AG04450 (cell line): ENCODE data around the gene SAMD4A. TPM values are rescaled to one million over a fixed set of nuclear protein-coding genes. Genes with fewer than 3 reads are reported as not detected.

Experiments used
- CTCF ChIA-PET: fragments of 300-600, 350-600 bp; formaldehyde crosslinking; extraction: SDS; loops from one replicate; lab custom pipeline; 2022; ENCODE audit warnings: antibody characterized with exemption, inconsistent platforms; lab: Charles Lee
- POLR2A ChIA-PET: fragments of 350-600 bp; formaldehyde crosslinking; extraction: SDS; loops from one replicate; lab custom pipeline; 2021; ENCODE audit warnings: antibody characterized with exemption, inconsistent platforms; lab: Yijun Ruan, JAX
- DNase-seq: peaks from one replicate; pipeline ENCODE4 v3.0.0-alpha.2; 2011; ENCODE audit warnings: low read depth, low spot score
- H3K27ac ChIP-seq: one replicate; pipeline ENCODE4 v1.5.1; 2012; ENCODE audit warnings: low read depth, low read length, control low read depth
- H3K27me3 ChIP-seq: one replicate; pipeline ENCODE4 v1.6.0; 2012; ENCODE audit warnings: low read length; ENCODE audit not compliant: control insufficient read depth, insufficient read depth
- H3K4me3 ChIP-seq: 2 replicates; pipeline ENCODE4 v1.5.1; 2011; ENCODE audit warnings: mild to moderate bottlenecking, low read depth, low read length, control low read depth
- H3K9me3 ChIP-seq: 2 replicates; pipeline ENCODE4 v1.5.1; 2012; ENCODE audit warnings: low read length; ENCODE audit not compliant: control insufficient read depth, insufficient read depth
- CTCF ChIP-seq: IDR thresholded peaks from 2 replicates; pipeline ENCODE4 v1.5.1; 2011; ENCODE audit warnings: low read depth, low read length, control low read depth, inconsistent platforms
- polyA plus RNA-seq: library from polyadenylated mRNA; depleted of rRNA; stranded (reverse); fragments of >200 nt; gene quantifications from 2 replicates; pipeline ENCODE4 v1.2.3, GENCODE V29; 2011

SAMD4A gene
- polyA plus RNA-seq, 1 experiment: 12.7 TPM

DNA sequence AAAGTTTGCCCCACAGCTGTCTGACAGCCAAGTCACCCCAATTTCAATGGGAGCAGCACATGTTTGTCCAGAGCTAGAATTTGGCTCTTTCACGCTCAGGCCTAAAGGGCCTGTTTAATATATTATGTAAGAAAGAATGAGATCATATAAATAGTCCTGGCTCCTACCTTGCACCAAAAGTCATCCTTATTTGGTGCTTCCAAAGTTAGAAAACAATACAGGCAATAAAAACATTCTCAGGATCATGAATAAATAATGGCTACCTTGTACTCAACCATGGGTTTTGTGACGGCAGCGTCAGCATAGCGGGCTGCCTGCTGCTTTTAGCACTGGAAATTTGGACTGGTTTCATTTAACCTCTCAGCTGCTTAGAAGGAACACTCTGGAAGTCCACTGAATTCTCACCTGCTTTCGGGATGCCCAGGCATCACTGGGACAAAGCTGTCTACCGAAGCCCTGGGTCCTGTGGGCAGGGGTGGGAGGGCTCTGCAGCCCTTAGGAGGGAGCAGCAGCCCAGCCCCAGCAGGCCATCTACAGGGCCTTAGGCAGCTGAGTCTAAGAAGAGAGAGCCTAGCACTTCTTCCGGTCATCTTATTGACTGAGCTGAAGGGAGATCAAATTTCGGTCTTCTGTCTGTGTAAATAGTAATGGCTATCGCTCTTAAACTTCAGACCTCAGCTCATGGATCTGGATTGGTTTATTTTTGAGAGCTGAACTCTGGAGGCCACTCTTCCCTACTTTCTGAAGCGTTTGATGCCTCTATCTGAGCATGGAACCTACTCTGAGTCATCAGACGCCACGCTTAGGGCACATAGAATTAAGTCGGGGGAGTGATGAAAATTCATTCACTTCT lies 106.5 kb downstream of the SAMD4A start:
- no peaks in the 10 kb centered on the region for H3K27me3 ChIP-seq
- POLR2A ChIA-PET: no interaction called here
- H3K4me3 ChIP-seq: no peak overlapping the region
- no peaks in the 10 kb centered on the region for H3K9me3 ChIP-seq
- H3K27ac ChIP-seq: peak overlapping the region; percentile 74
- CTCF ChIA-PET: interaction anchor here (0.8 to 1.1 kb wide), 4 partner anchors 18 to 109 kb away, joined by 3 to 4 read pairs (median 3); no protein-coding TSS in a partner anchor
- no peak for TF ChIP-seq CTCF
- no peak for DNase-seq

GRCh38 chr14:54674046-54674741 lies 107.3 kb downstream of the SAMD4A start:
- Histone ChIP-seq H3K27me3 (no peaks in the 10 kb centered on the region), H3K27ac (peak overlapping the region; percentile 74), H3K9me3 (no peaks in the 10 kb centered on the region), H3K4me3 (no peak overlapping the region)
- no peak for DNase-seq
- no peak for TF ChIP-seq CTCF
- CTCF ChIA-PET: interaction anchor here (0.8 to 1.0 kb wide), 2 partner anchors 17 to 20 kb away, joined by 3 read pairs; no protein-coding TSS in a partner anchor
- POLR2A ChIA-PET: no interaction called here

GRCh38 chr14:54675236-54676128 lies 108.6 kb downstream of the SAMD4A start:
- Histone ChIP-seq H3K9me3 (no peaks in the 10 kb centered on the region), H3K27me3 (no peaks in the 10 kb centered on the region), H3K4me3 (no peak overlapping the region), H3K27ac (no peak overlapping the region)
- no peak for TF ChIP-seq CTCF
- CTCF ChIA-PET: interaction anchor here (0.6 to 1.7 kb wide), 6 partner anchors 13 to 193 kb away, joined by 3 to 7 read pairs (median 4); partner anchors contain the start of gene SAMD4A
- DNase-seq: no peak
- POLR2A ChIA-PET: interaction anchor here (1.6 kb wide), 1 partner anchor 42 kb away, joined by 4 read pairs; no protein-coding TSS in a partner anchor

GRCh38 chr14:54676812-54677708 lies 110.1 kb downstream of the SAMD4A start:
- H3K4me3 ChIP-seq: peak overlapping the region; percentile 34
- no peaks in the 10 kb centered on the region for H3K27me3 ChIP-seq
- ChIA-PET CTCF (interaction anchor here (0.8 to 1.0 kb wide), 2 partner anchors 14 to 96 kb away, joined by 4 to 7 read pairs; no protein-coding TSS in a partner anchor), POLR2A (interaction anchor here (0.6 to 1.1 kb wide), 4 partner anchors 12 to 111 kb away, joined by 3 to 8 read pairs (median 4); no protein-coding TSS in a partner anchor)
- peak; percentile 79 for DNase-seq
- H3K27ac ChIP-seq: peak overlapping the region; percentile 50
- TF ChIP-seq CTCF: no peak
- no peaks in the 10 kb centered on the region for H3K9me3 ChIP-seq
